HepG2 (cell line): Measurements from ENCODE around the gene PTCD3.

Experiments used
- E2F1 ChIP-seq: sonication (generic); formaldehyde crosslinking; IDR thresholded peaks from 2 replicates; pipeline ENCODE4 v1.5.0; 2020; ENCODE audit warnings: missing genetic modification reagents
- FIP1L1 ChIP-seq: fragments of 200-400 bp; formaldehyde crosslinking; IDR thresholded peaks from 2 replicates; pipeline ENCODE4 v1.6.1; 2018; ENCODE audit warnings: low read depth, mild to moderate bottlenecking, low read length, moderate library complexity, borderline replicate concordance; ENCODE audit not compliant: insufficient read depth
- MEIS1 ChIP-seq: sonication (generic); formaldehyde crosslinking; IDR thresholded peaks from 2 replicates; pipeline ENCODE4 v1.9.0; 2021; ENCODE audit warnings: mild to moderate bottlenecking, missing genetic modification reagents, moderate library complexity, borderline replicate concordance
- PTBP1 ChIP-seq: fragments of 200-400 bp; formaldehyde crosslinking; IDR thresholded peaks from 2 replicates; pipeline ENCODE4 v1.6.1; 2018; ENCODE audit warnings: low read length, low read depth; ENCODE audit not compliant: poor library complexity, severe bottlenecking
- RFX1 ChIP-seq: fragments of 450-650 bp; IDR thresholded peaks from 2 replicates; pipeline ENCODE4 v1.6.1; 2017
- TOE1 ChIP-seq: sonication (generic); formaldehyde crosslinking; IDR thresholded peaks from 2 replicates; pipeline ENCODE4 v1.4.0; 2020; ENCODE audit warnings: mild to moderate bottlenecking, missing genetic modification reagents
- YY1 ChIP-seq: IDR thresholded peaks from 2 replicates; pipeline ENCODE4 v1.6.1; 2011; ENCODE audit warnings: low read length, low read depth, moderate library complexity, mild to moderate bottlenecking; ENCODE audit not compliant: insufficient read depth, insufficient replicate concordance
- ZBTB37 ChIP-seq: sonication (generic); formaldehyde crosslinking; IDR thresholded peaks from 2 replicates; pipeline ENCODE4 v1.4.0; 2020; ENCODE audit warnings: mild to moderate bottlenecking, missing genetic modification reagents
- ZHX1 ChIP-seq: sonication (generic); formaldehyde crosslinking; IDR thresholded peaks from 2 replicates; pipeline ENCODE4 v1.8.1; 2022; ENCODE audit warnings: low read depth, mild to moderate bottlenecking, missing genetic modification reagents
- ZNF740 ChIP-seq: sonication (generic); formaldehyde crosslinking; IDR thresholded peaks from 2 replicates; pipeline ENCODE4 v1.4.0; 2020; ENCODE audit warnings: missing genetic modification reagents
- TF ChIP-seq, protein P1 (sequence below): sonication (generic); formaldehyde crosslinking; IDR thresholded peaks from 2 replicates; pipeline ENCODE4 v1.5.0; 2020; ENCODE audit warnings: mild to moderate bottlenecking, missing genetic modification reagents

- TF ChIP-seq ZHX1 (CRISPR knock-in tag) (no peak), ZBTB37 (no peak), YY1 (no peak), FIP1L1 (no peak), PTBP1 (no peak), E2F1 (CRISPR knock-in tag) (no peak), MEIS1 (CRISPR knock-in tag) (no peak), RFX1 (no peak), TOE1 (no peak), ZNF740 (no peak)
- TF ChIP-seq, protein P1, sequence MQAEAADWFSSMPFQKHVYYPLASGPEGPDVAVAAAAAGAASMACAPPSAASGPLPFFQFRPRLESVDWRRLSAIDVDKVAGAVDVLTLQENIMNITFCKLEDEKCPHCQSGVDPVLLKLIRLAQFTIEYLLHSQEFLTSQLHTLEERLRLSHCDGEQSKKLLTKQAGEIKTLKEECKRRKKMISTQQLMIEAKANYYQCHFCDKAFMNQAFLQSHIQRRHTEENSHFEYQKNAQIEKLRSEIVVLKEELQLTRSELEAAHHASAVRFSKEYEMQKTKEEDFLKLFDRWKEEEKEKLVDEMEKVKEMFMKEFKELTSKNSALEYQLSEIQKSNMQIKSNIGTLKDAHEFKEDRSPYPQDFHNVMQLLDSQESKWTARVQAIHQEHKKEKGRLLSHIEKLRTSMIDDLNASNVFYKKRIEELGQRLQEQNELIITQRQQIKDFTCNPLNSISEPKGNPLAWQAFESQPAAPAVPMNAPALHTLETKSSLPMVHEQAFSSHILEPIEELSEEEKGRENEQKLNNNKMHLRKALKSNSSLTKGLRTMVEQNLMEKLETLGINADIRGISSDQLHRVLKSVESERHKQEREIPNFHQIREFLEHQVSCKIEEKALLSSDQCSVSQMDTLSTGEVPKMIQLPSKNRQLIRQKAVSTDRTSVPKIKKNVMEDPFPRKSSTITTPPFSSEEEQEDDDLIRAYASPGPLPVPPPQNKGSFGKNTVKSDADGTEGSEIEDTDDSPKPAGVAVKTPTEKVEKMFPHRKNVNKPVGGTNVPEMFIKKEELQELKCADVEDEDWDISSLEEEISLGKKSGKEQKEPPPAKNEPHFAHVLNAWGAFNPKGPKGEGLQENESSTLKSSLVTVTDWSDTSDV (CRISPR knock-in tag): no peak
Measured at GRCh38 chr2:86143926-86144685, 38.1 kb downstream of the PTCD3 start.
